GM21447 (cell line): ENCODE results near the gene STPG1.

Experiments used
- ATAC-seq: cut with Tn5 transposase; IDR thresholded peaks from one replicate; pipeline ENCODE4 v1.9.1; 2021; ENCODE audit not compliant: unreplicated experiment

Gene STPG1

DNA sequence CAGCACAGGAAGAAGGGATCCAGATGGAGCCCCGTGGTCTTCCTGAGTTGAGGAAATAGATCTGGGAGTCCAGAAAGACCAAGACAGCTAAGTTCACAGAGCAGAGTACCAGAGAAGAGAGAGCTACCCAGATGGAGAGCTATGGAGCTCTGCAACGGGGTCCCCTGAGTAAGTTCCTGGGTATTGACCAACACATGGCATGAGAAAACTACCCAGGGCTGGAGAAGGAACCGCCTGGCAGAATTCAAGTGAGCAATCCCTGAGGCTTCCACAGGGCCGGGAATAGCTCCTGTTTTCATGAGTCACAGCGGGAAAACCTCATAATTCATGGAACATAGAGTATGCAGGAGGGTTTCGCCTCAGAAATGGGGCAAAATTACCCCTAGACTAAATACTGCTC is 19.7 kb downstream of the STPG1 start:
- no peak for ATAC-seq

- no peak for ATAC-seq
Measured at GRCh38 chr1:24392982-24393650, 20.5 kb downstream of the STPG1 start.

- ATAC-seq: no peak
Measured at GRCh38 chr1:24392604-24392946, 21.0 kb downstream of the STPG1 start.

GRCh38 chr1:24391882-24392603 is 21.5 kb downstream of the STPG1 start:
- peak; percentile 74 for ATAC-seq

DNA sequence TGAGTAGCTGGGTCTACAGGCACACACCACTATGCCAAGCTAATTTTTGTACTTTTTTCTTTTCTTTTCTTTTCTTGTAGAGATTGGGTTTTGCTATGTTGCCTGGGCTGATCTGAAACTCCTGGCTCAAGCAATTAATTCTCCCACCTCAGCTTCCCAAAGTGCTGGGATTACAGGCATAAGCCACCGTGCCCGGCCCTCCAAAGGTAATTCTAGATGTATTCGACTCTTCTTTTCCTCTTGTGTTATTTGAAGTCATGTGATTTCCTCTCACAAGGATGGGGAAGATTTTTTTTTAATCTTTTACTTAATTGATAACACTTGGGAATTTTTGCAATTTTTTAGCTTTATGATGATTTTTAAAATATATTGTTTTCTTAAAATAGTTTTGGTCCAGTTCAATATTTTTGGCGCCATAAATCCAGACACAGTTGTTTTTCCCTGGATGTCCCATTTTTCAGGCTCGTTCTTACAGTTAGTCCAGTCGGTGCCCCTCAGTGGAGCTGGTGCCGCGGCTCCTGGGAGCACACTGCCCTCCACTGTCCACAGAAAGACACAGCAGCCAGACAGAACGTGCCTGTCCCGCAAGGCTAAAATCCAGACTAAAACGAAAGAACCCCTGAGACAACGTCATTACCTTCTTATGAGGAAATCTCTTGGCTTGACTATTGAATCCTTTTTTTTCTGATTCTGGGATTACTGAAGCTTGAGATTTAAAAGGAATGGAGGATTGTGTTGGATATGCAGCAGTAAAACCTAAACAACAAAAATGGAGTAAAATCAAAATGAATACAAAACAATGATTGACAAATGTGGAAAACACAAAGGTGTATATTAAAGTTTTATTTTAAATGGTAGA is 22.4 kb downstream of the STPG1 start:
- ATAC-seq: no peak

DNA sequence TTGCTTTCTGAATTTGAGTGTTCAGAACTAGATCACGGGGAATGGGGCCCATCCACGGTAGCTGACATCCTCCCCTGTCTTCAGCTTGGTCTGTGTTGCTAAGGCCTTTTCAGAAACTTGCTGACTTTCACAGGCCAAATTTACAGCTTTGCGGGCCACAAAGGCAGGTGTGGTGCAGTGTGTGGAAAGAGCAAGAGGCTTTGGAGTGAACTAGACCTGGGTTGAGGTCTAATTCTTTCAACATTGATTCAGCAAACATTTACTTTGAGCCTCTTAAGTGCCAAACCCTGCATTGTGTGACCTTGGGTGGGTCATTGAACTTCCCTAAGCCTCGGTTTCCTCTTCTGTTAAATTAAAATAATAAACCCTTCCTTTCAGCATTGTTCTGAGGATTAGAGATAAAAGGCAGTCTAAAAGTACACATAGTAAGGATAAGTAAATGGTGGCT is 24.3 kb downstream of the STPG1 start:
- ATAC-seq: no peak

DNA sequence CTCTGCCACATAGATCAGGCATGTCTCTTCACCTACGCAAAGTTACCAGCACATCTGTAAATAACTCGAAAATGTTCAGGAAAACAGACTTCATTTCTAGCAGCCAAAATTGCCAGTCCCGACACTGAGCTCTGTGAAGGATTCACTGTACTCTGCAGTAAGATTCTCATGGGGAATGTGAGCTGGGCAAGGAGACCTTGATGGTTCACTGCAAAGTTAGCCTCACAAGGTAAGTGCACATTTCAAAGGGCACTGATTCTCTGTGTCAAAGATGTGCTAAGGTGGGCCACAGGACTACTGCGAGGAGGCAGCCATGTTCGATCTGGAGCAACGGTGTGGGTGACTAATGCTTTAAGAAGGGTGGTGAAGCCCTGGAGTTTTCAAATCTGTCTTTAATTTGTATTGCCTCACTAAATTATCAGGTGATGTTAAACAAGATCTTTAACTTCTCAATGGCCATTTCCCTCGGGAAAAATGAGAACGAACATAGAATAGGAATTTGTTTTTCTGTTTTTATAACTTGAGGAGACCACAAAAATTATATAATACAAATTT is 25.2 kb downstream of the STPG1 start:
- no peak for ATAC-seq

GRCh38 chr1:24387636-24388175 is 25.9 kb downstream of the STPG1 start:
- no peak for ATAC-seq

GRCh38 chr1:24386931-24387330 is 26.7 kb downstream of the STPG1 start:
- no peak for ATAC-seq

DNA sequence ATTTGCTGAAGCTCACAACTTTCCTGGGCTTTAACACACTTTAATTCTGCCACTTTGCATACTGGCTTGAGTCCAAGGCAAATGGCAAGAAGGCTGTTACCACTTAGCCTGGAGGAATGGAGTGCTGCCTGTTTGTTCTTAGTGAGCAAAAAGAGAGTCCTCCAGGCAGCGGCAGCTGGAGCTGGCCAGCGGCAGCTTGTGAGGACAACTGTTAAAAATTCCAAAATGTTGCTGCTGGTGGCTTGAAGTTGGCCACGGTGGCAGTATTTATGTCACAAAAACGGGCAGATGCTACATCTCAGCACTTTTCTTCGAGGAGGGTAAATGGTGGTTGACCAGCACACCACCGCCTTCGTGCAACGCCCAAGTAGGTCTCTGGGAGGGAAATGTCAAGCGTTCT is 27.3 kb downstream of the STPG1 start:
- ATAC-seq: no peak

GRCh38 chr1:24385160-24385940 is 28.2 kb downstream of the STPG1 start:
- ATAC-seq: no peak

DNA sequence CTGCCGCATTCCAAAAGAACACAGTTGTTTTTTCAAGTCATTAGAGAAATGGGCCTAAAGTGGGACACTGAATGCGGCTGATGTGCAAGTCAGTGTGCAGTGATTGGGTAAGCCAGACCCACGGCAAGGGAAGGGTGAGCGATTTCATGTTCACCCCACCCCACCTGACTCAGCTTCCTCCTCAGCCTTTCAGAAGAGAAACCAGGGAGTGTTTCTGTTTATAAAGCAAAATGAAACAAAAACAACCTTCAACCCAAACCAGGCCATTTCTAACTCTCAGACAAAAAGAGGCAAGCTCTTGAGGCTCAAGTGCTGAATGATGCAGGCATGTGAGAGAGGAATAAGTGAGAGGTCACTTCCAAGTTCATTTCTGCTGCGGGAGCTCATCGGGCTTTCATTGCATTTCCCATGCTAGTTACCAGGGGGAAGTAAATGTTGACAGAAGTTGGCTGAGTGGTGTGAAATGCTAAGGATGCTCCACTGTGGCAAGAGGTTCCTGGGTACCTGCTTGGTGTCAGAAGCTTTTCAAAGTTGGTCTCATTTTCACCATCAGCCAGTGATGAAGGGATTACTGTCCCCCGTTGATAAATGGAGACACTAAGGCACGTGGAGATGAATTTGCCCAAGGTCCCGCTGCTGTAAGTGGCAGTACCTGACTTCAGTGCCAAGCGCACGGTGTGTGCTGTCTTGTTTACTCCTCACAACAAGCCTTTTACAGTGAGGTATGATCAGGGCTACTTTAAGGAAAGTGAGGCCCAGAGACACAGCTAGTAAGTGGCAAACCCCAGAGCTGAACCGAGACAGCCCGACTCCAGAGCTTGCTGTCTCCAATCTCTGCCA is 29.1 kb downstream of the STPG1 start:
- no peak for ATAC-seq

- ATAC-seq: no peak
Measured at GRCh38 chr1:24383381-24383940, 30.1 kb downstream of the STPG1 start.

DNA sequence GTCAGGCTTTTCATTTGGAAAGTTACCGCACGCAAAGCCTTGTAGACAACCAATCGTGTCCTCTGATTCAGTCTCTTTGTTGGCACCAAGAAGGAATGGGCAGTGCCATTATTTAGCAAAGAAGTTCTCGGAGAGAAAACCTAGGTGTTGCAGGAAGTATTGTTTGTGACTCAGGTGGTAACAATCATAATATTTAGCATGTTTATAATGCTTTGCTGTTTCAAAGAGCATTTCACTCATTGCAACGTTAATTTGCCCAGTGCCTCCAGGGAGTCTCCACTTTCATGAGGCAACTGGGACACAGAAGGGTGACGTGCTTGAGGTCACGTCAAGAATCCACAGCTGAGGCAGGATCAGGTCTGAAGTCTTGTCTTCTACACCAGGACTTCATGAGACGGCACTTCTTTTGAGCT is 31.4 kb downstream of the STPG1 start:
- ATAC-seq: no peak

DNA sequence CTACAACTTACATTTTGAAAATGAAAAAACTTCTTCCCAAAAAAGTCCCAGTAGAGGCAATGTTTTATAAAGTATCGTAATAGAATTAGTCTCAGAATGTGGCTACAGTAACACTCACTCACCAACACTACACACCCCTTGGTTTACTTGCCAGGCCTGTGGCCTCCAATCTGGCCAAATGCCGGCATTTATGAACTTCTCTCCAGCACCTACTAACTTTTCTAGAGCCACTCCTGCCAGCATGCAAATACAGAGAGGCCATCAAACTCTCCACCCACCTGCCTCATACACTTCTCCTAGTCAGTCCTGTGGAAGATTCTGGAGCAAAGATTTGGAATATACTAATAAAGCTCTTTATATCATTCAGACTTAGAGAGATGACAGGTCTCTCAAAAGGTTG is 32.3 kb downstream of the STPG1 start:
- ATAC-seq: no peak

DNA sequence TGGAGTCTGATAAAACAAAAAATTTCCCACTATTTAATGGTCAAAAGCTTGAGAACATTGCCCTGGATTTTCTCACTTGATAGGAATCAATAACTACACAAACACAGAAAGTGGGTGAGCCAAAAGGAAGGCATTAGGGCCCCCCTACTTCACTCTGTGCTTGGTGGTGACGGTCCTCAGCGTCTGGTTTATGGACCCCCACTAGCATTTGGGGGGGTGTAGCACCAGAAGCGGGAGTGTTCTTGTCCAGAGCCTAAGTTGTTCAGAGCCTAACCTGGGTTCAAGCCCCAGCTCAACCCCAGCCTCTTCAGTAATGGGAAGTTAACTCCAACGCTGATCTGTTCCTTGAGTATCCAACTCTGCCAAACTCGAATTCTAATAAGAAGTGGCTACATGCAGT is 33.1 kb downstream of the STPG1 start:
- no peak for ATAC-seq

- ATAC-seq: no peak
Measured at GRCh38 chr1:24379733-24380315, 33.8 kb downstream of the STPG1 start.

GRCh38 chr1:24374891-24375786 is 38.4 kb downstream of the STPG1 start:
- no peak for ATAC-seq
